GM12878 (cell line): ENCODE data around the gene TCHP. TPM values are rescaled to one million over a fixed set of nuclear protein-coding genes. Genes with fewer than 3 reads are reported as not detected.

Experiments used
- ATAC-seq: fragments of 200-7000 bp; cut with Tn5 transposase; 3 replicates; pipeline ENCODE4 v1.9.1; 2020; ENCODE audit warnings: mild to moderate bottlenecking, moderate library complexity
- BruUV-seq: library from RNA; stranded (reverse); fragments of 400-500 nt; replicated peaks from 2 replicates; lab custom pipeline; 2021; lab: Mats Ljungman, UMichigan
- CTCF ChIA-PET: fragments of 300-600 bp; sonication (Branson Sonifier 250); formaldehyde crosslinking; extraction: SDS; loops from one replicate; lab custom pipeline; 2021; ENCODE audit warnings: inconsistent platforms; lab: Yijun Ruan, JAX
- POLR2A ChIA-PET: fragments of 350-600 bp; formaldehyde crosslinking; extraction: SDS; loops from one replicate; lab custom pipeline; 2021; ENCODE audit warnings: inconsistent platforms; lab: Charles Lee
- RAD21 ChIA-PET: fragments of 300-600 bp; sonication (Branson Sonifier 250); formaldehyde crosslinking; loops from one replicate; lab custom pipeline; 2023; ENCODE audit warnings: antibody characterized with exemption; ENCODE audit not compliant: unreplicated experiment; lab: Charles Lee
- SMC1A ChIA-PET: fragments of 300-600 bp; sonication (Branson Sonifier 250); formaldehyde crosslinking; loops from one replicate; lab custom pipeline; 2023; ENCODE audit not compliant: unreplicated experiment, uncharacterized antibody; lab: Charles Lee
- DNase-seq: peaks from one replicate; pipeline ENCODE4 v3.0.0-alpha.2; 2011; ENCODE audit warnings: low read depth, low spot score
- FAIRE-seq: peaks from 3 replicates; lab custom pipeline; 2011; peaks lifted over from hg19 to GRCh38; lab: Jason Lieb, UNC
- H2AFZ ChIP-seq: 2 replicates; pipeline ENCODE4 v1.6.0; 2011; ENCODE audit warnings: low read depth, low read length, control low read depth; ENCODE audit not compliant: control insufficient read depth
- H3K27ac ChIP-seq: 2 replicates; pipeline ENCODE4 v1.5.1; 2011; ENCODE audit warnings: control low read depth; ENCODE audit not compliant: control insufficient read depth, insufficient read depth
- H3K27me3 ChIP-seq, 2 experiments: replicated peaks in 1 of 2; 2 replicates each; pipeline versions ENCODE4 v1.6.0 to v1.6.1; 2011; ENCODE audit warnings: low read length in 1 of 2; ENCODE audit not compliant: control insufficient read depth in 2 of 2, insufficient read depth in 2 of 2
- H3K36me3 ChIP-seq, 2 experiments: 2 replicates each; pipeline ENCODE4 v1.5.1; 2011; ENCODE audit warnings: low read length in 1 of 2; ENCODE audit not compliant: control insufficient read depth in 2 of 2, insufficient read depth in 2 of 2
- H3K4me1 ChIP-seq: 2 replicates; pipeline ENCODE4 v1.6.1; 2011; ENCODE audit warnings: mild to moderate bottlenecking, low read length, moderate library complexity, mixed read lengths; ENCODE audit not compliant: control insufficient read depth, insufficient read depth
- H3K4me2 ChIP-seq: 2 replicates; pipeline ENCODE4 v1.6.0; 2011; ENCODE audit warnings: control low read depth; ENCODE audit not compliant: control insufficient read depth, insufficient read depth
- H3K4me3 ChIP-seq: fragments of 200-600 bp; sonication (generic); 2 replicates; pipeline ENCODE4 v1.5.1; 2016
- H3K79me2 ChIP-seq: 2 replicates; pipeline ENCODE4 v1.6.0; 2011; ENCODE audit warnings: low read length; ENCODE audit not compliant: control insufficient read depth, insufficient read depth
- H3K9ac ChIP-seq: 2 replicates; pipeline ENCODE4 v1.8.0; 2011; ENCODE audit warnings: low read length, control low read depth, mixed read lengths; ENCODE audit not compliant: control insufficient read depth, insufficient read depth
- H3K9me3 ChIP-seq: replicated peaks from 3 replicates; pipeline ENCODE4 v1.5.1; 2011; ENCODE audit warnings: mild to moderate bottlenecking, low read length; ENCODE audit not compliant: control insufficient read depth, insufficient read depth
- H4K20me1 ChIP-seq: 2 replicates; pipeline ENCODE4 v1.6.0; 2011; ENCODE audit not compliant: control insufficient read depth, insufficient read depth
- CHD2 ChIP-seq: IDR thresholded peaks from 2 replicates; pipeline ENCODE4 v1.6.1; 2011; ENCODE audit warnings: low read depth, low read length, improper control_type of control experiment, borderline replicate concordance
- CUX1 ChIP-seq: IDR thresholded peaks from 2 replicates; pipeline ENCODE4 v1.6.1; 2012; ENCODE audit warnings: improper control_type of control experiment, low read depth, low read length; ENCODE audit not compliant: insufficient replicate concordance
- EGR1 ChIP-seq, 2 experiments: IDR thresholded peaks; 1 replicate in 1 of 2; 2 replicates in 1 of 2; pipeline ENCODE4 v1.6.1; 2011 to 2012; ENCODE audit warnings: low read depth in 2 of 2, low read length in 2 of 2, borderline replicate concordance in 1 of 2, mild to moderate bottlenecking in 1 of 2, moderate library complexity in 1 of 2
- EZH2 ChIP-seq: IDR thresholded peaks from 2 replicates; pipeline ENCODE4 v1.6.1; 2012; ENCODE audit warnings: low read depth, mild to moderate bottlenecking, control low read depth, inconsistent platforms, low read length, borderline replicate concordance; ENCODE audit not compliant: control insufficient read depth
- NR2C1 ChIP-seq: fragments of 450-650 bp; IDR thresholded peaks from 2 replicates; pipeline ENCODE4 v1.6.1; 2017; ENCODE audit warnings: antibody characterized with exemption, mild to moderate bottlenecking, moderate library complexity
- SMAD5 ChIP-seq: IDR thresholded peaks from 2 replicates; pipeline ENCODE4 v1.6.1; 2016; ENCODE audit warnings: antibody characterized with exemption, low read depth
- STAT1 ChIP-seq: fragments of 450-650 bp; conservative IDR thresholded peaks from 2 replicates; pipeline ENCODE4 v1.6.1; 2014; ENCODE audit warnings: antibody characterized with exemption, mild to moderate bottlenecking
- ZNF384 ChIP-seq: IDR thresholded peaks from 2 replicates; pipeline ENCODE4 v1.6.1; 2012; ENCODE audit warnings: low read depth, mild to moderate bottlenecking, low read length, improper control_type of control experiment, borderline replicate concordance
- WGBS: methylation state at CpG from one replicate; pipeline ENCODE4 v1.1.6; 2016; ENCODE audit warnings: low lambda C conversion rate; ENCODE audit not compliant: insufficient replicate concordance, insufficient coverage; ENCODE audit errors: missing lambda C conversion rate; 5-methylcytosine and 5-hydroxymethylcytosine counted together
- in situ Hi-C: fragments of 300-500 bp; cut with MboI; formaldehyde crosslinking; loops from 9 replicates; pipeline ENCODE4 v1.14.3; 2018; ENCODE audit warnings: mixed read lengths
- intact Hi-C: fragments of 100-400 bp; cut with micrococcal nuclease; formaldehyde crosslinking; loops from one replicate; pipeline ENCODE4 v1.14.2; 2022; ENCODE audit not compliant: unreplicated experiment
- polyA plus RNA-seq, 11 experiments: library from polyadenylated mRNA; depleted of rRNA in 4 of 11; unstranded in 6 of 11; stranded (reverse) in 5 of 11; fragments of >200 nt; fragmentation: Nextera tagmentation in 4 of 11; fragmentation: Illumina TruSeq in 1 of 11; extraction: Ambion mirVana in 4 of 11; extraction: Trizol in 1 of 11; gene quantifications; 1 replicate in 1 of 11; 2 replicates in 10 of 11; pipeline versions ENCODE4 v1.2.1 to v1.2.3, GENCODE V29; 2011 to 2016; ENCODE audit warnings: inconsistent platforms in 2 of 11, missing spikeins in 2 of 11, low read depth in 1 of 11
- total RNA-seq, 4 experiments: library from RNA; depleted of rRNA in 3 of 4; stranded (reverse); fragments of >200 nt in 3 of 4; fragmentation: Illumina TruSeq in 1 of 4; extraction: Trizol in 1 of 4; gene quantifications; 2 replicates each; pipeline versions ENCODE4 v1.2.1 to v1.2.3, GENCODE V29; 2013 to 2021

The TCHP gene
- total and polyA plus RNA-seq, 10 of the 15 experiments (the other 5 are each of a cell fraction or from before 2014, with no cell fraction given): 4.8 to 18.6 (median 15.0) TPM

DNA sequence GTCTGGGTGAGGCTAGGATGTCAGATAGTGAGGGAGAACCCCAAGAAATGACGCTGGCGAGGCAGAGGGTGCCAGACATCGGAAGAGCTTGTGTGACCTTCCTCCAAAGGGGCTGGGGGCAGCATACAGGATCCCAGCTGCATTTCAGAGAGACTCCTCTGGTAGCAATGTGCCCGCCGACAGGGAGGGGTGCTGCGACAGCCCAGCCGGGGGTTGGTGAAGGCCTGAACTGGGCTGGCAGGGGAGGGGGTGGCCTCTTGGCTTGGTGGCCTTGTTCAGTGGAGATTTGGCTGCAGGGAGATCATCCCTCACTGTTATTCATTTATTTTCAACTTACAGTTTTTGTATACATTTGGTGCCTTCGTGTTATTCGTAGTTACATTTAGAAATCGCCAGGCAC lies 5.2 kb downstream of the TCHP start:
- Histone ChIP-seq H3K79me2 (peaks cover 17% of the 10 kb centered on the region), H3K4me1 (no peaks in the 10 kb centered on the region), H2AFZ (no peak overlapping the region), H3K9me3 (no peaks in the 10 kb centered on the region), H3K4me3 (no peak overlapping the region), H3K27ac (no peak overlapping the region)
- 96% methylated on average over 10 of the region's 10 CpGs for WGBS
- in situ Hi-C loops: no loop called here
- no peak for ATAC-seq
- SMC1A ChIA-PET: interaction anchor here (0.6 kb wide), 1 partner anchor 741 kb away, joined by 3 read pairs; no protein-coding TSS in a partner anchor
- TF ChIP-seq EGR1 (IDR thresholded peaks at IDR 0.05; ENCODE audit: borderline replicate concordance in 1 of 2, low read depth in 2 of 2, low read length in 2 of 2) (no peak), CHD2 (no peak), ZNF384 (no peak), SMAD5 (no peak), EZH2 (no peak)
- TF ChIP-seq, all 136 proteins: peak for 0
- no peak for FAIRE-seq
- no peak overlapping the region for H3K4me2 ChIP-seq
- ChIA-PET CTCF (no interaction called here), RAD21 (no interaction called here), POLR2A (no interaction called here)
- no peaks in the 10 kb centered on the region for H3K27me3 ChIP-seq
- no peak for DNase-seq
- peaks cover 25 to 30% of the 10 kb centered on the region in 2 experiments for H3K36me3 ChIP-seq
- H4K20me1 ChIP-seq: no peaks in the 10 kb centered on the region
- no TSS peak for BruUV-seq
- no peak overlapping the region for H3K9ac ChIP-seq
- intact Hi-C loops: no loop called here

DNA sequence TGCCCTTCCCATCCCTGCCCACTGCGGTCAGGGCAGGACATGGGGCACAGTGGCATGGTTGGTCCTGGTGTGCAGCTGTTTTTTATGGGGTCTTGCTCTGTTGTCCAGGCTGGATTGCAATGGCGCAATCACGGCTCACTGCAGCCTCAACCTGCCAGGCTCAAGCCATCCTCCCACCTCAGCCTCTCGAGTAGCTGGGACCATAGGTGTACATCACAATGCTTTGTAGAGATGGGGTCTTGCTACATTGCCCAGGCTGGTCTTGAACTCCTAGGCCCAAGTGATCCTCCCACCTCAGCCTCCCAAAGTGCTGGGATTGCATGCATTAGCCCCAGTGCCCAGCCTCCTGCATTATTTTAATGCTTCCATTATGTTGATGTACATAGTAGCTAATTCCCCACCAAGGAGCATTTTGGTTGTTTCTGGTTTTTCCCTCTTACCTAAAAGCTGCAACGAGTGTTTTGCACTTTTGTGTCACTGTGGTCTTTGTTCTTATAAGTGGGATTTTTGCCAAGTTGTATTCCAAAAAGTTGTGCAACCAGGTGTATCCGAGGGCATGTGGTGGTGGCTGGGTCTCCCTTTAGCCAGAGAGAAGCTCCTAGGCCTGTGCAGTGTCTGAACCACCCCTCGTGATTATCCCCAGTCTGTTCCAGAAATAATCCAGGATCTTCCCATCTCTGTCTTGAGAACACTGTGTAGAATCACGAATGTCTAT lies 10.3 kb downstream of the TCHP start:
- Histone ChIP-seq H3K79me2 (no peaks in the 10 kb centered on the region), H3K9ac (no peak overlapping the region), H3K27me3 (no peaks in the 10 kb centered on the region), H4K20me1 (no peaks in the 10 kb centered on the region), H2AFZ (no peak overlapping the region), H3K9me3 (no peaks in the 10 kb centered on the region), H3K36me3 (peaks cover 18 to 30% of the 10 kb centered on the region in 2 experiments), H3K4me2 (no peak overlapping the region), H3K4me1 (no peaks in the 10 kb centered on the region), H3K27ac (no peak overlapping the region), H3K4me3 (no peak overlapping the region)
- in situ Hi-C loops (no loop called here), intact Hi-C loops (no loop called here)
- ChIA-PET RAD21 (no interaction called here), CTCF (no interaction called here), SMC1A (interaction anchor here (0.8 kb wide), 1 partner anchor 20 kb away, joined by 4 read pairs; no protein-coding TSS in a partner anchor), POLR2A (no interaction called here)
- ATAC-seq (no peak), DNase-seq (no peak), FAIRE-seq (no peak)
- 89% methylated on average over 8 of the region's 8 CpGs for WGBS
- no TSS peak for BruUV-seq
- TF ChIP-seq CUX1 (no peak), NR2C1 (no peak), STAT1 (no peak)
